WTC11 (cell line): ENCODE measurements around the gene ITPR3. TPM values are rescaled to one million over a fixed set of nuclear protein-coding genes. Genes with fewer than 3 reads are reported as not detected.

Experiments used
- ATAC-seq: fragments of 200-7000 bp; cut with Tn5 transposase; 2 replicates; pipeline ENCODE4 v1.10.0; 2021; ENCODE audit warnings: mild to moderate bottlenecking, moderate library complexity
- CTCF ChIA-PET: fragments of 300-600 bp; sonication (Branson Sonifier 250); formaldehyde crosslinking; loops from one replicate; lab custom pipeline; 2021; ENCODE audit warnings: antibody characterized with exemption; lab: Charles Lee
- POLR2A ChIA-PET: fragments of 350-600 bp; sonication (Branson Sonifier 250); formaldehyde crosslinking; loops from one replicate; lab custom pipeline; 2021; ENCODE audit warnings: antibody characterized with exemption; lab: Charles Lee
- DNase-seq: peaks from one replicate; pipeline ENCODE4 v3.0.0; 2021; ENCODE audit warnings: low spot score
- H3K27ac Mint-ChIP-seq: 2 replicates; pipeline ENCODE4 v1.8.0; 2021; ENCODE audit warnings: mixed read lengths
- H3K27me3 Mint-ChIP-seq: 2 replicates; pipeline ENCODE4 v1.8.0; 2021; ENCODE audit warnings: low read depth, mild to moderate bottlenecking, moderate library complexity, mixed read lengths
- H3K36me3 Mint-ChIP-seq: 2 replicates; pipeline ENCODE4 v1.8.0; 2021; ENCODE audit warnings: mixed read lengths
- H3K4me1 Mint-ChIP-seq: 2 replicates; pipeline ENCODE4 v1.8.0; 2022; ENCODE audit warnings: mixed read lengths
- H3K4me3 Mint-ChIP-seq: 2 replicates; pipeline ENCODE4 v1.8.0; 2021; ENCODE audit warnings: mild to moderate bottlenecking, moderate library complexity, mixed read lengths
- H3K9me3 Mint-ChIP-seq: 2 replicates; pipeline ENCODE4 v1.8.0; 2021; ENCODE audit warnings: mixed read lengths
- ATF2 ChIP-seq: sonication (generic); formaldehyde crosslinking; IDR thresholded peaks from 2 replicates; pipeline ENCODE4 v1.8.1; 2022; ENCODE audit warnings: low read depth, missing genetic modification reagents, borderline replicate concordance
- CREB1 ChIP-seq: sonication (generic); formaldehyde crosslinking; IDR thresholded peaks from 2 replicates; pipeline ENCODE4 v1.8.0; 2023; ENCODE audit warnings: mild to moderate bottlenecking, missing genetic modification reagents
- ETV6 ChIP-seq: sonication (generic); formaldehyde crosslinking; IDR thresholded peaks from 2 replicates; pipeline ENCODE4 v1.8.1; 2022; ENCODE audit warnings: mild to moderate bottlenecking, missing genetic modification reagents
- IRF1 ChIP-seq: sonication (generic); formaldehyde crosslinking; IDR thresholded peaks from 2 replicates; pipeline ENCODE4 v1.8.0; 2023; ENCODE audit warnings: missing genetic modification reagents
- IRF2 ChIP-seq: sonication (generic); formaldehyde crosslinking; IDR thresholded peaks from 2 replicates; pipeline ENCODE4 v1.8.0; 2022; ENCODE audit warnings: low read depth, missing genetic modification reagents, borderline replicate concordance
- MAX ChIP-seq: sonication (generic); formaldehyde crosslinking; IDR thresholded peaks from 2 replicates; pipeline ENCODE4 v1.8.0; 2022; ENCODE audit warnings: mild to moderate bottlenecking, missing genetic modification reagents
- NR3C1 ChIP-seq: sonication (generic); formaldehyde crosslinking; conservative IDR thresholded peaks from 2 replicates; pipeline ENCODE4 v1.8.1; 2023; ENCODE audit warnings: low read depth, mild to moderate bottlenecking, missing genetic modification reagents
- PRRX2 ChIP-seq: fragments of 250-450 bp; sonication (Bioruptor Pico); IDR thresholded peaks from 2 replicates; pipeline ENCODE4 v1.8.0; 2021; ENCODE audit warnings: mild to moderate bottlenecking
- TP53 ChIP-seq: sonication (generic); formaldehyde crosslinking; IDR thresholded peaks from 2 replicates; pipeline ENCODE4 v1.8.1; 2023; ENCODE audit warnings: mild to moderate bottlenecking, missing genetic modification reagents
- USF1 ChIP-seq: sonication (generic); formaldehyde crosslinking; IDR thresholded peaks from 2 replicates; pipeline ENCODE4 v1.8.0; 2022; ENCODE audit warnings: mild to moderate bottlenecking, missing genetic modification reagents
- ZNF532 ChIP-seq: fragments of 250-450 bp; sonication (Bioruptor Pico); IDR thresholded peaks from 2 replicates; pipeline ENCODE4 v1.9.0; 2021; ENCODE audit warnings: mild to moderate bottlenecking, borderline replicate concordance
- ZNF671 ChIP-seq: fragments of 250-450 bp; sonication (Bioruptor Pico); IDR thresholded peaks from 2 replicates; pipeline ENCODE4 v1.8.0; 2021; ENCODE audit warnings: mild to moderate bottlenecking
- total RNA-seq: library from RNA; stranded (reverse); gene quantifications from 3 replicates; pipeline ENCODE4 v1.2.3, GENCODE V29; 2021
- TF ChIP-seq, protein P1 (sequence below): sonication (generic); formaldehyde crosslinking; IDR thresholded peaks from 2 replicates; pipeline ENCODE4 v1.8.0; 2022; ENCODE audit warnings: missing genetic modification reagents
- TF ChIP-seq, protein P2 (sequence below): sonication (generic); formaldehyde crosslinking; IDR thresholded peaks from 2 replicates; pipeline ENCODE4 v1.8.1; 2022; ENCODE audit warnings: low read depth, mild to moderate bottlenecking, moderate library complexity, missing genetic modification reagents, borderline replicate concordance
- TF ChIP-seq, protein P3 (sequence below): sonication (generic); formaldehyde crosslinking; IDR thresholded peaks from 2 replicates; pipeline ENCODE4 v1.8.1; 2023; ENCODE audit warnings: mild to moderate bottlenecking, missing genetic modification reagents, borderline replicate concordance

Gene ITPR3
- total RNA-seq, 1 experiment from 2014 or later = 47.3 TPM

- TF ChIP-seq ZNF532 (CRISPR knock-in tag) = no peak
- TF ChIP-seq MAX (CRISPR knock-in tag) = no peak
- TF ChIP-seq, protein P1, sequence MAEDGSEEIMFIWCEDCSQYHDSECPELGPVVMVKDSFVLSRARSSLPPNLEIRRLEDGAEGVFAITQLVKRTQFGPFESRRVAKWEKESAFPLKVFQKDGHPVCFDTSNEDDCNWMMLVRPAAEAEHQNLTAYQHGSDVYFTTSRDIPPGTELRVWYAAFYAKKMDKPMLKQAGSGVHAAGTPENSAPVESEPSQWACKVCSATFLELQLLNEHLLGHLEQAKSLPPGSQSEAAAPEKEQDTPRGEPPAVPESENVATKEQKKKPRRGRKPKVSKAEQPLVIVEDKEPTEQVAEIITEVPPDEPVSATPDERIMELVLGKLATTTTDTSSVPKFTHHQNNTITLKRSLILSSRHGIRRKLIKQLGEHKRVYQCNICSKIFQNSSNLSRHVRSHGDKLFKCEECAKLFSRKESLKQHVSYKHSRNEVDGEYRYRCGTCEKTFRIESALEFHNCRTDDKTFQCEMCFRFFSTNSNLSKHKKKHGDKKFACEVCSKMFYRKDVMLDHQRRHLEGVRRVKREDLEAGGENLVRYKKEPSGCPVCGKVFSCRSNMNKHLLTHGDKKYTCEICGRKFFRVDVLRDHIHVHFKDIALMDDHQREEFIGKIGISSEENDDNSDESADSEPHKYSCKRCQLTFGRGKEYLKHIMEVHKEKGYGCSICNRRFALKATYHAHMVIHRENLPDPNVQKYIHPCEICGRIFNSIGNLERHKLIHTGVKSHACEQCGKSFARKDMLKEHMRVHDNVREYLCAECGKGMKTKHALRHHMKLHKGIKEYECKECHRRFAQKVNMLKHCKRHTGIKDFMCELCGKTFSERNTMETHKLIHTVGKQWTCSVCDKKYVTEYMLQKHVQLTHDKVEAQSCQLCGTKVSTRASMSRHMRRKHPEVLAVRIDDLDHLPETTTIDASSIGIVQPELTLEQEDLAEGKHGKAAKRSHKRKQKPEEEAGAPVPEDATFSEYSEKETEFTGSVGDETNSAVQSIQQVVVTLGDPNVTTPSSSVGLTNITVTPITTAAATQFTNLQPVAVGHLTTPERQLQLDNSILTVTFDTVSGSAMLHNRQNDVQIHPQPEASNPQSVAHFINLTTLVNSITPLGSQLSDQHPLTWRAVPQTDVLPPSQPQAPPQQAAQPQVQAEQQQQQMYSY = no peak
- TF ChIP-seq TP53 = no peak
- no peak for TF ChIP-seq ZNF671
Observed at GRCh38 chr6:33733709-33734007, 112.5 kb downstream of the ITPR3 start (continued).

DNA sequence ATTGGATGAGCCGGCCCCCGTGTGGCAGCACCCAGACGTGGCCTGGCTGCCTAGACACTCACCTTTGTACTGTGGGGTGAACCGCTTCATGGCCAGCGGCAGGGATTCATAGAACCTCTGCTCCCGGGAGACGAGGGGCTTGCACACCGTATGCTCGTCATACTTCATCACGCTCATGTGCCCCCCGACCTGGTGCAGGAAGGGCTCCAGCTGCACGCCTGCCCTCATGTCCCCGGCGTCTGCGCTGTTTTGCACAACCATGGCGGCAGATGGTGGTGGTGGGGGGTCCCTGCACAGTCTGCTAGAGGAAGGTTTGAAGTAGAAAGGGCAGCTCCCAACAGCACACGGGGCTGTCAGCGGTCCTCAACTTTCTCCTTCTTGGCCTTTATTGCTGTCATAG lies 114.1 kb downstream of the ITPR3 start:
- Mint-ChIP-seq H3K27ac (no peak overlapping the region), H3K9me3 (no peaks in the 10 kb centered on the region), H3K36me3 (no peaks in the 10 kb centered on the region), H3K4me1 (no peaks in the 10 kb centered on the region; the same call in 1 of the 2 replicates), H3K27me3 (no peaks in the 10 kb centered on the region), H3K4me3 (no peak overlapping the region)
- DNase-seq (no peak), ATAC-seq (no peak)
- POLR2A ChIA-PET = no interaction called here
- CTCF ChIA-PET = interaction anchor here (1.0 to 3.3 kb wide), 2 partner anchors 8 to 36 kb away, joined by 3 to 13 read pairs; no protein-coding TSS in a partner anchor
- no peak for TF ChIP-seq NR3C1
- no peak for TF ChIP-seq USF1 (CRISPR knock-in tag)
- TF ChIP-seq, protein P2, sequence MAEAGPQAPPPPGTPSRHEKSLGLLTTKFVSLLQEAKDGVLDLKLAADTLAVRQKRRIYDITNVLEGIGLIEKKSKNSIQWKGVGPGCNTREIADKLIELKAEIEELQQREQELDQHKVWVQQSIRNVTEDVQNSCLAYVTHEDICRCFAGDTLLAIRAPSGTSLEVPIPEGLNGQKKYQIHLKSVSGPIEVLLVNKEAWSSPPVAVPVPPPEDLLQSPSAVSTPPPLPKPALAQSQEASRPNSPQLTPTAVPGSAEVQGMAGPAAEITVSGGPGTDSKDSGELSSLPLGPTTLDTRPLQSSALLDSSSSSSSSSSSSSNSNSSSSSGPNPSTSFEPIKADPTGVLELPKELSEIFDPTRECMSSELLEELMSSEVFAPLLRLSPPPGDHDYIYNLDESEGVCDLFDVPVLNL = no peak
- TF ChIP-seq, protein P1 = no peak
- no peak for TF ChIP-seq MAX (CRISPR knock-in tag)
- TF ChIP-seq ATF2 = no peak
- no peak for TF ChIP-seq CREB1
- no peak for TF ChIP-seq IRF1 (CRISPR knock-in tag)
- no peak for TF ChIP-seq IRF2 (CRISPR knock-in tag)
- TF ChIP-seq, protein P3, sequence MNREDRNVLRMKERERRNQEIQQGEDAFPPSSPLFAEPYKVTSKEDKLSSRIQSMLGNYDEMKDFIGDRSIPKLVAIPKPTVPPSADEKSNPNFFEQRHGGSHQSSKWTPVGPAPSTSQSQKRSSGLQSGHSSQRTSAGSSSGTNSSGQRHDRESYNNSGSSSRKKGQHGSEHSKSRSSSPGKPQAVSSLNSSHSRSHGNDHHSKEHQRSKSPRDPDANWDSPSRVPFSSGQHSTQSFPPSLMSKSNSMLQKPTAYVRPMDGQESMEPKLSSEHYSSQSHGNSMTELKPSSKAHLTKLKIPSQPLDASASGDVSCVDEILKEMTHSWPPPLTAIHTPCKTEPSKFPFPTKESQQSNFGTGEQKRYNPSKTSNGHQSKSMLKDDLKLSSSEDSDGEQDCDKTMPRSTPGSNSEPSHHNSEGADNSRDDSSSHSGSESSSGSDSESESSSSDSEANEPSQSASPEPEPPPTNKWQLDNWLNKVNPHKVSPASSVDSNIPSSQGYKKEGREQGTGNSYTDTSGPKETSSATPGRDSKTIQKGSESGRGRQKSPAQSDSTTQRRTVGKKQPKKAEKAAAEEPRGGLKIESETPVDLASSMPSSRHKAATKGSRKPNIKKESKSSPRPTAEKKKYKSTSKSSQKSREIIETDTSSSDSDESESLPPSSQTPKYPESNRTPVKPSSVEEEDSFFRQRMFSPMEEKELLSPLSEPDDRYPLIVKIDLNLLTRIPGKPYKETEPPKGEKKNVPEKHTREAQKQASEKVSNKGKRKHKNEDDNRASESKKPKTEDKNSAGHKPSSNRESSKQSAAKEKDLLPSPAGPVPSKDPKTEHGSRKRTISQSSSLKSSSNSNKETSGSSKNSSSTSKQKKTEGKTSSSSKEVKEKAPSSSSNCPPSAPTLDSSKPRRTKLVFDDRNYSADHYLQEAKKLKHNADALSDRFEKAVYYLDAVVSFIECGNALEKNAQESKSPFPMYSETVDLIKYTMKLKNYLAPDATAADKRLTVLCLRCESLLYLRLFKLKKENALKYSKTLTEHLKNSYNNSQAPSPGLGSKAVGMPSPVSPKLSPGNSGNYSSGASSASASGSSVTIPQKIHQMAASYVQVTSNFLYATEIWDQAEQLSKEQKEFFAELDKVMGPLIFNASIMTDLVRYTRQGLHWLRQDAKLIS = no peak
- no peak for TF ChIP-seq ETV6 (CRISPR knock-in tag)
- TF ChIP-seq PRRX2 (CRISPR knock-in tag) = no peak
